Erythroblast (primary cell): ENCODE data around the gene ZC2HC1B.
"Not testable (repeated sequence)": the region's sequence is repeated elsewhere in the genome, so short reads cannot be mapped to it uniquely, and the experiment has no call there.

Experiments
- GATA1 ChIP-seq: IDR thresholded peaks from 2 replicates; pipeline ENCODE4 v1.6.1; 2011; ENCODE audit warnings: low read depth, mild to moderate bottlenecking, control low read depth, low read length, moderate library complexity
- POLR2A ChIP-seq: IDR thresholded peaks from 2 replicates; pipeline ENCODE4 v1.6.1; 2011; ENCODE audit warnings: mild to moderate bottlenecking, low read length

DNA sequence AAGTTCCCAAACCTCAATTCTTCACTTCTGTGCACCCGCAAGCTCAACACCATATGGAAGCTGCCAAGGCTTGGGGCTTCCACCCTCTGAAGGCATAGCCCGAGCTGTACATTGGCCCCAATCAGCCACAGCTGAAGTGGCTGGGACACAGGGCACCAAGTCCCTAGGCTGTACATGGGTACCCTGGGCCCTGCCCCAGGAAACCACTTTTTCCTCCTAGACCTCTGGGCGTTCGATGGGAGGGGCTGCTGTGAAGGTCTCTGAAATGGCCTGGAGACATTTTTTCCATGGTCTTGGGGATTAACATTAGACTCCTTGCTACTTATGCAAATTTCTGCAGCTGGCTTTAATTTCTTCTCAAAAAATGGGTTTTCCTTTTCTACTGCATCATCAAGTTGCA, 9.3 kb downstream of the ZC2HC1B start:
- not testable (repeated sequence) for TF ChIP-seq POLR2A, GATA1
